ENCODE results near the gene ARHGEF12.
A peak's percentile ranks its signal among the peaks of the same experiment; 100 is the strongest.
"Not testable (repeated sequence)": the region's sequence is repeated elsewhere in the genome, so short reads cannot be mapped to it uniquely, and the experiment has no call there.

The ARHGEF12 gene

DNA sequence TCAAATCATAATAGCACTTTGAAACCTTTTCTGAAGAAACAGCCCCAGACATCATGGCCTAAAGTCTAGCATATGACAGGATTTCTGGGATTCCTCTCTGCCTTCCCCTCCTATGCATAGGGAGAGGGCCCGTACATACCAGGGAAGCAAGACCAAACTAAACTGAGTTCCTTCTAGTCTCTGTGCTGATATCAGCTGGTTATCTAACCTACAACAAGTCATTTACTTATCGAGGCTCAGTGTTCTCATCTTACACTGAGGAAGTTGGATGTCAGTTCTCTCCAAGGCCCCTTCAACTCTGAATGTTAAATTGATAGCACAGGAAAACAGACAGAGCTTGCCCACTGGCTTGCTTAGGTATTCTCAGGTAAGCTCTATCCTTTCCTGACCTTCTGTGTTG lies 158.4 kb downstream of the ARHGEF12 start:
- DNase-seq (ENCODE audit: low spot score): no peak

DNA sequence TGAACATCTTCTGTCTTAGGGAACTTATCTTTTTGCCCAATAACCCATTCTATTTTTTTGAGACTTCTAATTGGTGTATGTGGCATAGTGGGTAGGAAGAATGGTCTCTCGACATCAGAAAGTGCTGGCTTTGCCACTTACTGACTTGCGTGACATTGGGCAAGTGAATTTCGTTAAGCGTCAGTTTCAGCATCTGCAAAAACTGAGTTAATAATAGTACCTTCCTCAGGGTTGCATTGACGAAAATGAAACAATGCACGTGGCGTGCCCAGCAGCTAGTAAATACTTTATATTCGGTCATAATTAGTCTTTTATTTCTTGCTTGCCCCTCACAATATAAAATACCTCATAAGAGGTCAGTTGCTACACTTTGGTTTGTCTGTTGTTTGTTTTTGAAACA lies 162.9 kb downstream of the ARHGEF12 start:
- DNase-seq (ENCODE audit: low spot score): no peak

DNA sequence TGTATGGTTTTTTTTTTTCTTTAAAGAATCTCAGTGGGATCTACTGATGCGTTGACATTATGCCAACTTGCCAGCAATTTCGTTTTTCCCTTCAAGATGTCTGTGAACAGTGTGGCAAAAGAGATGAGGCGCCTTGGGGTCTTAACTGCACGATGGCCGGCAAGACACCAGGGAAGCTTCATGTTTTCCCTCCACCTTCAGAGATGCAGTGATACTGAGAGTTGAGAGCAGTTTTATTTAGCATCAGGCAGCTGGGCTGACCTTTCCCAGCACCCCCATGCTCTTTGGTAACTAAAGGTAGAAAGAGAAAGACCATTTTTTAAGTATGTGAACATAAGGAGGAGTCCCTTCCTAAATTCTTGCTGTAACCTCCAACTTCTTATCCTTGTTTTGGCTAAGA lies 163.6 kb downstream of the ARHGEF12 start:
- DNase-seq (ENCODE audit: low spot score): no peak

DNA sequence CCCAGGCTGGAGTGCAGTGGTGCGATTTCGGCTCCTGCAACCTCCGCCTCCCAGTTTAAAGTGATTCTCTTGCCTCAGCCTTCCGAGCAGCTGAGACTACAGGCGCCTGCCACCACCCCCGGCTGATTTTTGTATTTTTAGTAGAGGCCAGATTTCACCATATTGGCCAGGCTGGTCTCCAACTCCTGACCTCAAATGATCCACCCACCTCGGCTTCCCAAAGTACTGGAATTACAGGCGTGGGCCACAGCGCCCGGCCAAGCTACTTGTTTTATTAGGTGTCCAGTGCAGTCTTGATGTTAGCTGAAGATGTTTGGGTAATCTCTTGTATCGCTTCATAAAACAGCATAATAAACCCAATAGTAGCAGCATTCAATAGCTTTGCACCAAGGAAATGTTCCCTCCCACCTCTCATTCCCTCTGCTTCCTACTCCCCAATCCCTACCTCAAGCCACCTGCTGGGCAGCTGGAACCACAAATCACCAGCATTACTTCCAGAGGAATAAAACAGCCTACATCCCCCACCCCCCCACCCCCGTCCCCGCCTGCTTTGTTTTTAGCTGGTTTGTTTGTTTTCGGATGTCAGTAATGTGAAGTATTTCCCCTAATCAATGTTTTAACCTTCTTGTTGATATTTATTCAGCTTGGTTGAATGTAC lies 164.3 kb downstream of the ARHGEF12 start:
- DNase-seq (ENCODE audit: low spot score): no peak

DNA sequence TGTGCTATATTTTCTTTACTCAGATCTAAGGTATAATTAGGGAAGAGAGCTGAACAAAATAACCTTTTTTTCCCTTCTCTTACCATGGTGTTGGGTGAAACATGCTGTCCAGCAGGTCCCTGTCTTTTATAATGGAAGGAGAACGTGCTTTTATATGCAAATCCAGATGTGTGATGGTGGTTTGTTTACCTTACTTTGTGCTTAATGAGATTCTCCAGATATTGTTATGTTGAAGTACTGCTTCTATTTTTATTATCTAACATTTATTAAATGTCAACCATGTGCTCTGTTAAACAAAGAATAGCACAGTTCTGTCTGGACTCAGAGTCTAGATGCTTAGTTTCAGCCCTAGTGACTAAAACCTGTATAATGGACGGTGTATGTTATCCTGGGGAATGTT lies 165.2 kb downstream of the ARHGEF12 start:
- no peak for DNase-seq (ENCODE audit: low spot score)

DNA sequence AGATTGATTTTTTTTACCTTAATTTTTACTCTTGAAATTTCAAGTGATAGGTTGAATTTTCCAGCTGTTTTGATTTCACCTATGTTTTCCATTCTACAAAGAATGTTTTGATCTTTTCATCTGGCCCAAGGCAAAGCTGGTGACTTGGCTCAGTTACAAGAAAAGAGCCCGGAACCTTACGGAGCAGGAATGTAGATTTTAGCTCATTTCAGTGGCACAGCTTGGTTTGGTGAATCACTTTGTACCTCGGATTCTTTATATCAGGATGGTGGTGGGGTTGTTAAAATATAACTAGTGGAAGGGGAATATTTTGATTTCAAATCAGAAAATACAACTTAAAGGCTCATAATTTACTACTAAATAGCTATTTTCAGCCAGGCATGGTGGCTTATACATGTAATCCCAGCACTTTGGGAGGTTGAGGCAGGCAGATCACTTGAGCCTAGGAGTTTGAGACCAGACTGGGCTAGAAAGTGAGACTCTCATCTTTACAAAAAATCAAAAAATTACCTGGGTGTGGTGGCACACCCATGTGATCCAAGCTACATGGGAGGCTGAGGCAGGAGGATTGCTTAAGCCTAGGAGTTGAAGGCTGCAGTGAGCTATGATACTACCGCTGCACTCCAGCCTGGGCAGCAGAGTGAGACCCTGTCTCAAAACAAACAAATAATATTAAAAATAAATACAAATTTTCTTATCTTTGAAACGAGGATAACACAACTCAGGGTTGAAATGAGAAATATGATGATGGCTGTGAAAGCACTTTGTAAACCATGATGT lies 166.0 kb downstream of the ARHGEF12 start:
- DNase-seq (ENCODE audit: low spot score): no peak

DNA sequence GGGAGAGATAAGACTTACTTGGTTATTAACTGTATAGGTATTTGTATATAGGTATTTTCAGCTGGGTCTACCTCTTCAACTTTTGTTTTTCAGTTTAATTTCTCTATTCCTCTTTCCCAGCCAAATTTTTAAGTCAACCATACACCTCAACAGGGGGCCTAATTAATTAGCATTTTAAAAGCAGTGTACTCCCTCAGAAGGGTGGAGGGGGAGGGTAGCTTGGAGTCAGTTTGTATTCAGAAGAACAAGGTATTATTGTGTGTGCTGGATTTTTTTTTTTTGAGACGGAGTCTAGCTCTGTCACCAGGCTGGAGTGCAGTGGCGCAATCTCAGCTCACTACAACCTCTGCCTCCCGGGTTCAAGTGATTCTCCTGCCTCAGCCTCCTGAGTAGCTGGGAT lies 167.3 kb downstream of the ARHGEF12 start:
- DNase-seq (ENCODE audit: low spot score): not testable (repeated sequence)

DNA sequence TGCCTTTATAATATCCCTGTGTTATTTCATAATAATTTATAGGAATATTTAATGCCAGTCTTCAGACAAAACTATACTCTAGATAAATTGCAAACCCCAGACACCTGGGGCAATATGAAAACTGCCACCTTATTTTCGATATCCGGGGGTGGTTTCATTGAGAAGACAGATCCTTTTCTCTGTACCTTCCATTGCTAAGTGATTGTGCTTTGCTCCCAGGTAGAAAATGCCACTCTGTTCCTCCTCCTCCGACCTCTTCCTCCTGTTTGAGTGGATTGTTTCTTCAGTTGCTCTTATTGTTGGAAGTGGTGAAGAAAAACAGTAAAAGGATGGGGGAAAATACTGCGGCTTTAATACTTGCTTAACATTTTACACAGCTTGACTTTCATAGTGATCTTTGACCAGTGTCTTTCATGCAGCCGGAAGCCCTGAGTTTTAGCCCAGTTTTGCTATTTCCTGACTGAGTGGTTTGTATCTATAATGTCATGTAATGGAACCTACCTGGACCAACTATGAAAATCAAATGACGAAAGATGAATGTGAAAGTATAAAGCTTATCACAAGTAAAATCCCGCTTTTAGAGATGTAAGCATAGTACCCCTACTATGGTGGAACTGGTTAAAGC lies 169.7 kb downstream of the ARHGEF12 start:
- DNase-seq (ENCODE audit: low spot score): no peak

DNA sequence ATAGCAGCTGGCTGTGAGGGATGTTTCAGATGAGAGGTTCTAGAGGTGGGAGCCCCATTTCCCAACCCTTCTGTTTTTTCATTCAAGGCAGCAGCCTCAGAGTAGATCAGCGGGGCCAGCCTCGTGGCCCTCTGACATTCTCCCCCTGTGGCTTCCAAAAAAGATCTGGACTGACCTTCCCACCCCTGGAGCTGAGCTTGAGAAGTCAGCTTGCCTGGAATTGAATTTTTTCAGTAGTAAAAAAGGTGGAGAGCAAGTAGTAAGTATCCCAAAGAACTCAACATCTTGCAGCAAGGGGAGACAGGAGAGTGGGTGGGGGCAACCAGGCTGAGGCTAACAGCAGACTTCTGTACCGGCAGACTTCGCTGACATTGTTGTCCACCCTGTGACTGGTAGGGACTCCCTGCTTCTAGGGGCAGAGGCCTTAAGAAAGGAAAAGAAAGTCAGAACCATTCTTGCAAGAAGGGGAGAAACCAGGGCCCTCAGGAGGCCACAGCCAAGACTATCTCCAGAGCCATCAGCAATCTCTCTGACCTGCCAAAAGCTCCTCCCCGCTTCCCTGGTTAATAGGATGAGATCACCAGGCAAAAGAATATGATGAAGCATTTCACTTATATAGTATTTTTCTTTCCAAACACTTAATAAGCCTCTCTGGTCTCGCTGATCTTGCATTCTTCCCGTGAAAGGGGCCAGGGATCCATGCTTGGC lies 173.3 kb downstream of the ARHGEF12 start:
- no peak for DNase-seq (ENCODE audit: low spot score)

DNA sequence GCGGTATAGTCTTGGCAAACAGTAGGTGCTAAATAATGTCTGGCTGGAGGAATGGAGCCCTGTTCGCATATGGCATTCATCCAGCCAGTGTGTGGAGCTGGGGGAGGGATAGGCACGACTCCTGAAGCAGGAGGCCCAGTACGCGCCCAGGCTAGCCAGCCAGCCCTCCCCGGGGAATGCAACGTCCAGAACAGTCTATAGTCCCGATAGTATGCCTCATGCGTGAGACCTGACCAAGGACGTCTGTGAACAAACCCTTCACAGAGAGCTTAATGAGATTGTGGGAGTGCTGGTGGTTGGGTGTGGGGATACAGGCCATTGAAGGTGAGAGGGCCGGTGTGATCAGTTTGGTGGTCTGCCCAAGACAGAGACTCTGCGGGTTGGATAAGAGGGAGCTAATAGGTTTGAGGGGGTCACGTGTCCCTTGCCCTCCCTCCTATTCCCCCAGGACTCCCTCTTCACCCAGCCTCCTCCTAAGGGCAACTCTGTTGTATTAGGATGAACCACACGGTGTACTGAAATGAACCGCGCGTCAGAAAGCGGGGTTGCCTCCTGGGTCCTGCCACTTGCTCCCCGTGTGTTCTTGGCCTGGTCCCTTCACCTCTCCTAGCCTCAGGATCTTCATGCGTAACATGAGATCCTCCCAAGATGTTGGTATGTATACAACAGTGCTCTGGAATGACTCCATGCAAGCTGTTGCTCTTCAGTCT lies 174.3 kb downstream of the ARHGEF12 start:
- DNase-seq (ENCODE audit: low spot score): no peak

DNA sequence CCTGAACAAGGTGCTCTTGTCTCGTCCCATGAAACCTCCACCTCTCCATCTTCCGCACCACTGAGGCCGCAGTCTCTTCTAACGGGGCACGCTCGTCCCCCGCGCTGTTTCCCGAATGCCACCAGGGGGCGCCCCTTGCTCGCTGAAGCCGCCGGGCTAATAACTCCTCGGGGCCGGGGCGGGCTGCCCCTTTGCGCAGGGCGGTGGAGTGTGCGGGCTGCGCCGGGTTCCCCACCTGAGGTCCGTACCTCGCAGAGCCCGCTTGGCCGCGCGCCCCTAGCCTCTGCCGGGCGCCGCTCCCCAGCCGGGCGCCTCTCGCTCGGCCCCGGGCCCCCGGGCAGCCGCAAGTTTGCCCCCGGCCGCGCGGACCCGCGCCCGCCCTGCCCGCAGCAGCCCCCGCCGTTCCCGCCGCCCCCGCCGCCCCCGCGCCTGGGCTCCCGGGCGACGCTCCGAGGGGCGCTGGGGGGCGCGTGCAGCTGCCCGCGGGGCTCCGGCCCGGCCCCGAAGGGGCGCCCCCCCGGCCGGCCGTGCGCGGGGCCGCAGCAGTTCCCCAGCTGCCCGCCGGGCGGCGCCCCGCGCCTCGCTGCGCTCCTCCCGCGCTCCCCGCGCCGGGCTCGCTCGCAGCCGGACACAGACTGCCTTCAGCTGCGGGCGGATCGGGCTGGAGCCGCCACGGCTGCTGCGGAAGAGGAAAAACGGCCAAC lies 175.1 kb downstream of the ARHGEF12 start, which contains the start of gene GRIK4:
Gene GRIK4, plus strand, starts transcription at position 633 of the 704 bp plus-strand sequence. CDS start 148,571 bp downstream, outside the sequence.
- DNase-seq (ENCODE audit: low spot score): peak; percentile 35

DNA sequence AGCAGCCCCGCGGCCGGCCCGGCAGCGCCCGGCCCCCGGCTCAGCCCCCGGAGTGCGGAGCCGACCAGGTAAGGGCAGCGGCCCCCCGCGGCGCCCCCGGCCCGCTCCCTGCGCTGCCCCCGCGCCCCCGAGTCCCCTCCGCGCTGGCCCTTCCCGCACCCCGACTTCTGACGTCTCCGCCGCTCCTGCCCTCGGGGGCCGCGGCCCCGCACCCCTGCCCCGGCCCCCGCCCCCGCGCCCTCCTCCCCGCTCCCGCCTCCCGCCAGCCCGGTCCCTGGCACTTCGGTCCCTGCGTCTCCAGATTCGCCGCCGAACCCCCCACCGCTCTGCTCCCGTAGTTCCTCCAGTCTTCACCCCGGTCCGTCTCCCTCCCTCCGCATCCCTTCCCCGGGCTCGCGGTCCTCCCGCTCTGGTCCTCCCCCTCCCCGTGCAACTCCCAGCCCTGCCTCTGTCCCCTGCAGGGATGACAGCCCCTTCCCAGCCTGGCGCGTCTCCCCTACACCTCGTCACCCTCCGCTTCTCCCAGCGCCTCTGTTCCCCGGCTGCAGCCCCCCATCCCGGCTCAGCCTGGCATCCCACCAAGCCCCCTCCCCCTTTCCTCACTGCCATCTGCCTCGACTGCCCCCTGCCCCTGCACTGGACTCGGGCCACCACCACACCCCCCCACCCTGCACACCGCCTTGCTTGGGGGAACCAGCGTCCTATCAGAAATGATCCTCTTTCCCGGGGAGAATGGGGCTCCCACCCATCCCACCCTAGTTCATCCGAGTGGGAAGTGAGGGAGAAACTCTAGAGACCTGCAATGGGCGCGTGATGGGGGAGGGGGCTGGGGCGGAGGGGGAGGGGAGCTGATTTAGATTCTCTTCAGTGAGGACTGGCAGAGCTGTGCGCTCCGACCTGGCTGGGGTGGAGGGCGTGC lies 175.9 kb downstream of the ARHGEF12 start:
- no peak for DNase-seq (ENCODE audit: low spot score)

DNA sequence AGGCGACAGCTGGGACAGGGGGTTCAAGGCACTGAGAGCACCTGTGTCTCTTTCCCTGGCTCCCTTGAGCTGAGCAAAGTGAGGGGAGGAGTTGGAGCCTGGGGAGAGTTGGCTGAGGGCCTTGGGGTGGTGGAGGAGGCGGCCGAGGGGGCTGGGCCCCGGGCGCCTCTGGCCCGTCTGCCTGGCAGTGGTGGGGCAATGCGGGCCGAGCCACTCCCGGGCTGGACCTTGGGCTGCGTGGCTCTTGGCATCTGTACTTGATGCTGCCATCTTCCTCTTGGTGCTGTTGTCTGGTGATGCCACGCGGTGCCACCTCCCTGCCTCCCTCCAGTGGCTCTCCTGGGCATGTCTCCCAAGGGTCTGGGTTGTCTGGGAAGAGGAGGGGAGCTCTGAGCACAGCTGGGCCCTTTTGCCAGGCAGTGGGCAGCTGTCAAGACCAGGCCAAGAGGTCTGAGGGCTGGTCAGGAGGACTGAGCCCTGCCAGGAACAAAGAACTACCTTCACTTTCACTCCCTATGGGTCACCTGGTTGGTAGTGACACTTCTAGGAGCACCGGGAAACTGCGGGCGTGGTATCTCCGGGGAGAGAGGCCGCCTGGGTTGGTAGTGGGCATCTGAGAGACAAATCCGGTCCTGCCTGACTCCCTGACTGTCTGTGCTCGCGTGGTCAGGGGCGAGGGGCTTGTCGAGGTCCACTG lies 176.7 kb downstream of the ARHGEF12 start:
- DNase-seq (ENCODE audit: low spot score): no peak

DNA sequence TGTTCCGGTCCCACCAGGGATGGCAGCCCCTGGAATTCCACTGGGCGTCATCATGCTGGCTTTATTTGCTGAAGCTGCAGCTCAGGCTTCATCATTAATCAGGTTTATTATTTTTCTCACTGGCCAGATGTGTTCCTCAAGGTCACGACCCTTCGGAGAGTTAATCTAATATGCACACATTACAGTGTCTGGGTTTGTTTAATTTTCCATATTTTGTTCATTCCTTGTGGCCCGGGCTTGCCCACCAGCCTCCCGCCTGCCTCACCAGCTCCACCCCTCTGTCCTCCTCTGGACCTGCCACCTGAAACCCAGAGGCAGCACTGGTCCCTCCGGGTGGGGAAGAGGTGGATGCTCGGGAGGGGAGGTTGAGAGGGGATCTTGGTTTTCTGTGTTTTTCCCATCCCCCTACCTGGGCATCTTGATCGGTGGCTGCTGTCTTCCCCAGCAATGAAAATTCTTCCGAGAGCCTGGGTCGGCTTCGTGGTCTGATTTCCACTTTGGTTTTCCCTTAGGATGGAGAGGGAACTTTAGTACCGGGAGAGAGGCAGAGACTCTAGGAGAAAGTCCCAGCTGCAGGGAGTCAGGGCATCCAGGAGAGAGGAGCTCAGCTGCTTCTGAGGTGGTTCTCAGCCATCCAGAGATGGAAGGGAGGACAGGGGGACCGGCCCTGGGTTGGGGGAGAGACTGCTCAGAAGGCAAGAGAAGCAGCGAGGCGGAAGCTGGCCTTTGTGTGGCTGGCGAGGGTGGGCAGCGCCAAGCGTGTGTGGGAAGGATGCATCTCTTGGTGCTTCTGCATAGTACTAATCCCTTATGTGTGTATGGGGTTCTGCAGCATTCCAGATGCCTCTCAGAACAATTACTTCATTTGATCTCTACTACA lies 177.5 kb downstream of the ARHGEF12 start:
- no peak for DNase-seq (ENCODE audit: low spot score)

DNA sequence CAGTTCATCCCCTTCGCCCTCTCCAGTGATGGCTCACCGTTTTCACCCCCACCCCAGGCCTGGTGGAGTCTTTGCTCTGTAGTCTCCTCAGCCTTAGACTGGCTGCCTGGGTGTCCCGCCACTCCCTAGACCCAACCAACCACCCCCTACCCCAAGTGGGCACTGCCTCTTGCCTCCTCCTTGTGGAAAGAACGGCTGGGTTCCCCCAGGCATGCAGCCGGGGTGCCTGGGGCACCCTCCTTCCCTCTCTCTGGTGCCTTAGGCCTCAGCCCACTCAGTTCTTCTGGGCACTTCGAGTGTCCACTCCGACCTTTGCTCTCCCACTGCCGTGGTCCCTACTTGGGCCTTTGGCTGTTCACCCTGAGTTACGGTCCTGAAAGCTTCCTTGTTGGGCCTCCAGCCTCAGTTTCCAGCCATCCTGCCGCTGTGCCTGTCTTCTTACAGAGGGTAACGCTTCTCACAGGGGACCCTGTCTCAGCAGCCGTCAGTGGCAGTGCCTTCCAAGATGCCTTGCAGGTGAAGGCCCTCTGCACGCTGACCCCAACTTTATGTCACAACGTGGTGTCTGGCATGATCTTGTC lies 178.4 kb downstream of the ARHGEF12 start:
- DNase-seq (ENCODE audit: low spot score): no peak

DNA sequence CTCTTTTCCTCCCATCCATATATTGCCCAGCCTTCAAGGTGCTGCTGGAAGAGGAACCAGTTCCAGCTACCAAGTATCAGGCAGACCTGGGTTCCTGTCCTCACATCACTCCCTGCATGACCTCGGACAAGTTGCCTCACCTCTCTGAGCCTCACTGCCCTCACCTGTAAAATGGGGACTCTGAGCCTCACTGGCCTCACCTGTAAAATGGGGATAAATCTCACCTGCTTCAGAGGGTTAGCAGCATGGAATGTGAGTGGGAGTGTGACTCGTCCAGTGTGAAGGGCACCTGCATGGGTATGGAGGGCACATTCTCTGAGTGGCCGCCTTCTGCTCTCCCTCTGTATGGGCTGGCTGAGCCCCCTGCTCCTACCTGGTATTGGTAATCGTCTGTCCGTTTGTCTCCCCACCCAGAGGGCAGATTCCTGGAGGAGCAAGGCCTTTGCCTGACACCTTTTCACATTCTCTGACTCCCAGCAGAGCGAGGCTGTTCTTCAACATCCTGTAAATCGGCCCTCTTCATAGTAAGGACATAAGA lies 179.0 kb downstream of the ARHGEF12 start:
- DNase-seq (ENCODE audit: low spot score): no peak

DNA sequence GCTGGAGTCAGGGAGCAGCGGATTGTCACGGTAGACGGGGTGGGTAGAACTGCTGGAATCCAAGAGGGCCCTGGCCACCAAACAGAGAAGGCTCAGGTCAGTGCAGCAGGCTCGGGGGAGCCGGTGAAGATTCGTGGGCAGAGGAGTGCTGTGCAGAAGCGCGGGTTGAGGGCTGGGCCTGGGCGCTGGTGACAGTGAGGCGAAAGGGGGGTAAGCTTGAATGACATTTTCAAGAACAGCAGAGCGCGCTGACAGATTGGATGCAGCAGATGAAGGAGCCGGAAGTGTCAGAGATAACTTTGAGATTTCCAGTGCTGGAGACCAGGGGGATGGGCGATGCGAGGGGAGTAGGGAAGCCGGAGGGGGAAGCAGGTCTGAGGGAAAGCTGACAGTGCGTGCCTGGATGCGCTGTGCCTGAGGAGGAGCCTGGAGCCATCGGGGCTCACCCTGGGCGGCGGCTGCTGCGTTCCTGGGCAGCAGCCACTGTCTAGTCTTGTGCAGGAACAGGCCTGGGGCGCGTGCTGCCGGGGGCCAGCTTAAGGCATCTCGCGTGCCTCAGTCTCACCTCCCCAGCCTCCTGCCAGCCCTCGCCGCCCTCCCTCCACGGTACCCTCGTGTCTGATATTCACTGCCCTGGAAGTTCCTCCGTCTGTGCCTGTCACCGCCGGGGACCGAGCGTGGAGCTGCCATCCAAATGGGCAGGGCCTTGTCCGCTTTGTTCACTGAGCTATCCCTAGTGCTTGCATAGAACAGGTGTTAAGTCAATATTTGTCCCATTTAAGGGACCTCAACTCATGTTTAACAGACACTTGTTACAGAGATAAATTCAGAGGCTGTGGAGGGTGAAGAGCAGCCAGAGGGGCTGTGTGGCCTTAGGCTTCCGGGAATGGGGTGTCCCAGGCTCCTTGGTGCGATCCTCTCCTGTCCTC lies 180.5 kb downstream of the ARHGEF12 start:
- DNase-seq (ENCODE audit: low spot score): no peak
